ENCODE measurements around the gene G3BP2. TPM values are rescaled to one million over a fixed set of nuclear protein-coding genes. Genes with fewer than 3 reads are reported as not detected.
"Not testable (repeated sequence)": the region's sequence is repeated elsewhere in the genome, so short reads cannot be mapped to it uniquely, and the experiment has no call there.

G3BP2 gene
- total and polyA plus RNA-seq, 10 of the 15 experiments (the other 5 are each of a cell fraction or from before 2014, with no cell fraction given): 22.2 to 176 (median 102) TPM

DNA sequence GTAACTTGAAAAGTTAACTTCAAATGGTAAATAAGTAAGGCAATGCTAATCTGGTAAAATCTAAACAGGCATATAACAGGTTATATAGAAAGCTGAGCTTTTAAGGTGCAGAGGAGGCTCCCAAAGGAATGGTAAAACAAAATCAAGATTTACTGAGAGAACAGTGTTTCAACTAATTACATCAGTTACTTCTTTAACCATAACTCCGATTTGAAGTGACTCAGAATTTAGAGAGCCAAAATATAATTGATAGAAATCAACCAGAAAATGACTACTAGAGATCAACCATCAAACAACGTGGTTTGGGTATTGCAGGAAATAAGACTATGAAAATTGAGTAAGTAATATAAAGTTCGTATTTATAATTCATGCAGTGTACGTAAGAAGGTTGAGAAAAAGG lies 6.9 kb downstream of the G3BP2 start (continued):
- TF ChIP-seq ZBTB11 (CRISPR knock-in tag; IDR thresholded peaks at IDR 0.05) (no peak), ZNF217 (IDR thresholded peaks at IDR 0.05) (no peak), SREBF1 (IDR thresholded peaks at IDR 0.05; ENCODE audit: low read length) (no peak)

- DNase-seq (ENCODE audit: low read depth, low spot score); H3K27me3 ChIP-seq (replicated peaks in 1 of 2; ENCODE audit: control insufficient read depth in 2 of 2, insufficient read depth in 2 of 2, low read length in 1 of 2); FAIRE-seq; H3K27ac ChIP-seq (ENCODE audit: control insufficient read depth, insufficient read depth); in situ Hi-C loops (cut with MboI); ATAC-seq; H2AFZ ChIP-seq (ENCODE audit: control insufficient read depth, low read depth, low read length); H3K9me3 ChIP-seq (replicated peaks; ENCODE audit: control insufficient read depth, insufficient read depth, low read length); H3K9ac ChIP-seq (ENCODE audit: control insufficient read depth, insufficient read depth, low read length); H4K20me1 ChIP-seq (ENCODE audit: control insufficient read depth, insufficient read depth); H3K4me2 ChIP-seq (ENCODE audit: control insufficient read depth, insufficient read depth); H3K4me3 ChIP-seq; intact Hi-C loops (cut with micrococcal nuclease; ENCODE audit: unreplicated experiment); BruUV-seq (replicated peaks); H3K4me1 ChIP-seq (ENCODE audit: control insufficient read depth, insufficient read depth, low read length): not testable (repeated sequence)
- peaks cover 0 to 11% of the 10 kb centered on the region in 2 experiments; a peak in 3 of 4 replicates for H3K36me3 ChIP-seq (ENCODE audit: control insufficient read depth in 2 of 2, insufficient read depth in 2 of 2, low read length in 1 of 2)
- CTCF ChIA-PET: interaction anchor here (1.2 to 2.4 kb wide), 3 partner anchors 10 to 59 kb away, joined by 3 to 12 read pairs (median 4); partner anchors contain the start of gene USO1
- 98% methylated on average over 3 of the region's 3 CpGs for WGBS (ENCODE audit: insufficient coverage, insufficient replicate concordance, low lambda C conversion rate, missing lambda C conversion rate)
- POLR2A ChIA-PET: interaction anchor here (1.4 kb wide), 1 partner anchor 61 kb away, joined by 4 read pairs; no protein-coding TSS in a partner anchor
- SMC1A ChIA-PET (ENCODE audit: uncharacterized antibody, unreplicated experiment): interaction anchor here (0.7 to 2.0 kb wide), 5 partner anchors 9 to 284 kb away, joined by 3 to 4 read pairs (median 3); partner anchors contain the start of genes G3BP2 and USO1
- H3K79me2 ChIP-seq (ENCODE audit: control insufficient read depth, insufficient read depth, low read length): peaks cover 90% of the 10 kb centered on the region
- RAD21 ChIA-PET (ENCODE audit: unreplicated experiment): interaction anchor here (1.4 kb wide), 1 partner anchor 63 kb away, joined by 5 read pairs; no protein-coding TSS in a partner anchor
Measured at GRCh38 chr4:75664604-75665003, 8.6 kb downstream of the G3BP2 start.
